ENCODE results near the gene COMMD7. TPM values are rescaled to one million over a fixed set of nuclear protein-coding genes. Genes with fewer than 3 reads are reported as not detected.

Gene COMMD7
- total and polyA plus RNA-seq, 4 donors, result 26.1 to 53.4 (median 43.0) TPM

DNA sequence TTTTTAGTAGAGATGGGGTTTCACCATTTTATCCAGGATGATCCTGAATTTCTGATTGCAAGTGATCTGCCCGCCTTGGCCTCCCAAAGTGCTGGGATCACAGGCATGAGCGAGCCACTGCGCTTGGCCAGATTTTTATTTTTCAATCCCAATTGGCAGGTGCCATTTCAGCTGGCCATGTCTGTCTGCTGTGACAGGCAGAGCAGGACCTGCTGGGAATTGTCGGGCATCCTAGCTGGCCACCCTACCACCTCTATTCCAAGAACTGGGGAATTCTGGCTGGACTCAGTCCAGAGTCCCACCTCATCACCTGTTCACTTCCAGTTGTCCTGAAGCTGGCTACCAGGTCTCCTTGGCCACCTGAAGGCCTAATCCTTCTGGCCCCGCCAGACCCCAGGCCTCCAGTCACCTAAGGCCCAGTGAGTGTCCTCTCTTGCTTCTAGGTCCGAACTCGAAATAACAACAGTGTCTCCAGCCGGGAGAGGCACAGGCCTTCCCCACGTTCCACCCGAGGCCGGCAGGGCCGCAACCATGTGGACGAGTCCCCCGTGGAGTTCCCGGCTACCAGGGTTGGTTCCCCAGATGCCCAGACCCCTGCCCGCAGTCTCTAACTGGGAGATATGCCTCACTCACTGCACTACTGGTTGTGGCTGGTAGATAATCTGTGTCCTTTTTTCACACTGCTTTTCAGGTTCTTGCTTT lies 42.9 kb upstream of the COMMD7 start:
- H3K4me3 ChIP-seq, result no peak overlapping the region
- 95 to 96% methylated on average over 16 of the region's 16 CpGs for WGBS, 2 donors
- no peaks in the 10 kb centered on the region for H3K27me3 ChIP-seq (ENCODE audit: control insufficient read depth in 3 of 3, insufficient read depth in 3 of 3, low read length in 2 of 3)
- TF ChIP-seq, protein P1, sequence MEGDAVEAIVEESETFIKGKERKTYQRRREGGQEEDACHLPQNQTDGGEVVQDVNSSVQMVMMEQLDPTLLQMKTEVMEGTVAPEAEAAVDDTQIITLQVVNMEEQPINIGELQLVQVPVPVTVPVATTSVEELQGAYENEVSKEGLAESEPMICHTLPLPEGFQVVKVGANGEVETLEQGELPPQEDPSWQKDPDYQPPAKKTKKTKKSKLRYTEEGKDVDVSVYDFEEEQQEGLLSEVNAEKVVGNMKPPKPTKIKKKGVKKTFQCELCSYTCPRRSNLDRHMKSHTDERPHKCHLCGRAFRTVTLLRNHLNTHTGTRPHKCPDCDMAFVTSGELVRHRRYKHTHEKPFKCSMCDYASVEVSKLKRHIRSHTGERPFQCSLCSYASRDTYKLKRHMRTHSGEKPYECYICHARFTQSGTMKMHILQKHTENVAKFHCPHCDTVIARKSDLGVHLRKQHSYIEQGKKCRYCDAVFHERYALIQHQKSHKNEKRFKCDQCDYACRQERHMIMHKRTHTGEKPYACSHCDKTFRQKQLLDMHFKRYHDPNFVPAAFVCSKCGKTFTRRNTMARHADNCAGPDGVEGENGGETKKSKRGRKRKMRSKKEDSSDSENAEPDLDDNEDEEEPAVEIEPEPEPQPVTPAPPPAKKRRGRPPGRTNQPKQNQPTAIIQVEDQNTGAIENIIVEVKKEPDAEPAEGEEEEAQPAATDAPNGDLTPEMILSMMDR (IDR thresholded peaks at IDR 0.05; ENCODE audit: control extremely low read depth, extremely low read depth), result no peak
- H3K9me3 ChIP-seq (ENCODE audit: control insufficient read depth in 4 of 4, insufficient read depth in 3 of 4, low read length in 3 of 4), result no peaks in the 10 kb centered on the region
- H3K4me1 ChIP-seq (ENCODE audit: control insufficient read depth in 5 of 5, insufficient read depth in 5 of 5, low read length in 5 of 5), result no peaks in the 10 kb centered on the region
- H3K9ac ChIP-seq (ENCODE audit: insufficient read depth in 1 of 2, low read length in 2 of 2), result no peak overlapping the region
- DNase-seq (no peak), ATAC-seq (ENCODE audit: insufficient read depth, low FRiP score) (no peak)
- no peak overlapping the region for H3K27ac ChIP-seq (ENCODE audit: low read depth in 1 of 2, low read length in 1 of 2)
- H3K36me3 ChIP-seq (ENCODE audit: control insufficient read depth in 4 of 4, insufficient read depth in 4 of 4, low read length in 4 of 4), result peaks cover 0 to 10% (median 2%) of the 10 kb centered on the region in 4 donors

DNA sequence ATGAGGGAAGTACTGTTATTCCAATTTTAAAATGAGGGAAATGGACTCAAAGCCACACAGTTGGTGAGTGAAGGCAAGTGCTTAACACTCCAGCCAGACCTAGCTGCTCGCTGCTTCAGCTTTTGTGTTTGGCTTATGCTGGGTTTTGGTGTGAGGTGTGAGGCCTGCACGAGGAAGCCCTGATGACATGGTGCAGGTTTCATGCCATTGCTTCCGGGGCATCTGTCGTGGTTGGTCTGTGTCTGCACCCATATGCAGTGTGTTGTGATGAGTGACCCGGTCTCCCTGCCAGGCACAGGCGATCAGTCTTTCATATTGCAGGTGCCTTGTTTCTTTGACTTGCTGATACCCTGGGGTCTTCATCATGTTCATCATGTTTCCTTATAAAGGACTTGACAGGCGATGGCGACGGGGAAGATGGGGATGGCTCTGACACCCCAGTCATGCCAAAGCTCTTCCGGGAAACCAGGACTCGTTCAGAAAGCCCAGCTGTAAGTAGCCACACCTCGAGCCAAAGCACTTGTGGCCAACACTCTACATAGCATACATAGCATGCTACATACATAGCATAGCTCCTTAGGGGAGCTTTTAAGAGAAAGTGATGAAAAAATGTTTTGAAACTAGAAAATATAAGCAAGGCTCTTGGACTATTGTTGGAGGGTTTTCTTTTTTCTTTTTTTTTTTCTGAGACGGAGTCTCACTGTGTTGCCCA lies 41.3 kb upstream of the COMMD7 start:
- H3K9me3 ChIP-seq (ENCODE audit: control insufficient read depth in 4 of 4, insufficient read depth in 3 of 4, low read length in 3 of 4), result no peaks in the 10 kb centered on the region
- 89 to 93% methylated on average over 13 of the region's 13 CpGs for WGBS, 2 donors
- no peak overlapping the region for H3K27ac ChIP-seq (ENCODE audit: low read depth in 1 of 2, low read length in 1 of 2)
- TF ChIP-seq, protein P1 (IDR thresholded peaks at IDR 0.05; ENCODE audit: control extremely low read depth, extremely low read depth), result no peak
- H3K4me1 ChIP-seq (ENCODE audit: control insufficient read depth in 5 of 5, insufficient read depth in 5 of 5, low read length in 5 of 5), result no peaks in the 10 kb centered on the region
- no peak overlapping the region for H3K4me3 ChIP-seq
- no peak for DNase-seq
- H3K27me3 ChIP-seq (ENCODE audit: control insufficient read depth in 3 of 3, insufficient read depth in 3 of 3, low read length in 2 of 3), result no peaks in the 10 kb centered on the region
- H3K9ac ChIP-seq (ENCODE audit: insufficient read depth in 1 of 2, low read length in 2 of 2), result no peak overlapping the region
- peaks cover 0 to 10% (median 2%) of the 10 kb centered on the region in 4 donors for H3K36me3 ChIP-seq (ENCODE audit: control insufficient read depth in 4 of 4, insufficient read depth in 4 of 4, low read length in 4 of 4)
- ATAC-seq (ENCODE audit: insufficient read depth, low FRiP score), result no peak

DNA sequence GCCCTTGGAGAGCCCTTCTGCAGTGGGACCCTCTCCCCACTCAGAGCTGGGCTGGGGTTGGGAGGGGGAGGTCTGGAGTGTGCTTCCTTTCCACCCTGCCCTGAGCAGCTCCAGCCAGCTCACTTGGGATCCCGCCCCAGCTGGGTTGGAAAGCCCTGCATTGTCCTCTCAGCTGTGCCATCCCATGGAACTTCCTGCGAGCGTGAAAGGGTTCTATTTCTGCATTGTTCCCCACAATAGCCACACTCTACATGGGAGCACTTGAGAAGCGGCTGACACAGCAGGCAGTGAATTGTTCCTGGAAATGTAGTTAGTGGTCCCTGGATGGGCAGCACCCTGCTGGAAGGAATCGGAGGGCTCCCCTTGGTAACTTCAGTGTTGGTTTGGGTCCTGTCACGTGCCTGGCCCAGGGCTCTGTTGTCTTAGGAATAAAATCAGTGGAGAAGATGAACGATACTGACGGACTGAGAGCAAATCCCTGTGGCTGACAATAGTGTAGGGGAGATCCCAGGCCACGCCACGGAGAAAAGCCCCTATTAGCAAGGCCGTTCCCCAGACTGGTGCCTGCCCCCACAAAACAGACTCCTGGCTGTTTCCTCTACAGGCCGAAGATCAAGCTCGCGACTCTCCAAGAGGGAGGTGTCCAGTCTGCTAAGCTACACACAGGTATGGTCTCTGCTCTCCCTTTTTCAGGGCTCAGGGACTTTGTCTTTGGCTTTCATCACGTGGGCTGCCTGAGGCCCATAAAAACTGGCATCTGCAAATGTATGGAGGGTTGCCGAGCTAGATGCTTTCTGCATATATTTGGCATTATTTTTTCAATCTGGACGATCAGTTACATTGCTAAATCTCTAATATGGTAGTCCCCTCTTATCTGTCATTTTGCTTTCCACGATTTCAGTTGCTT lies 37.7 kb upstream of the COMMD7 start:
- no peaks in the 10 kb centered on the region for H3K27me3 ChIP-seq (ENCODE audit: control insufficient read depth in 3 of 3, insufficient read depth in 3 of 3, low read length in 2 of 3)
- no peak overlapping the region for H3K4me3 ChIP-seq
- no peaks in the 10 kb centered on the region for H3K9me3 ChIP-seq (ENCODE audit: control insufficient read depth in 4 of 4, insufficient read depth in 3 of 4, low read length in 3 of 4)
- TF ChIP-seq, protein P1 (IDR thresholded peaks at IDR 0.05; ENCODE audit: control extremely low read depth, extremely low read depth), result no peak
- WGBS, 2 donors, result 87 to 89% methylated on average over 18 of the region's 18 CpGs
- no peak for ATAC-seq (ENCODE audit: insufficient read depth, low FRiP score)
- H3K4me1 ChIP-seq (ENCODE audit: control insufficient read depth in 5 of 5, insufficient read depth in 5 of 5, low read length in 5 of 5), result no peaks in the 10 kb centered on the region
- no peak overlapping the region for H3K9ac ChIP-seq (ENCODE audit: insufficient read depth in 1 of 2, low read length in 2 of 2)
- H3K27ac ChIP-seq (ENCODE audit: low read depth in 1 of 2, low read length in 1 of 2), result no peak overlapping the region
- peaks cover 0 to 4% (median 0%) of the 10 kb centered on the region in 4 donors for H3K36me3 ChIP-seq (ENCODE audit: control insufficient read depth in 4 of 4, insufficient read depth in 4 of 4, low read length in 4 of 4)
- DNase-seq, result no peak
